A204.1 (cell line): ENCODE data around the gene KCTD3.

Source experiments
- FAIRE-seq: peaks from 2 replicates; lab custom pipeline; 2012; peaks lifted over from hg19 to GRCh38; lab: Jason Lieb, UNC

Gene KCTD3

GRCh38 chr1:215660259-215660658 is 93.2 kb downstream of the KCTD3 start:
- FAIRE-seq = no peak

- no peak for FAIRE-seq
Observed at GRCh38 chr1:215661033-215661432, 93.9 kb downstream of the KCTD3 start.

GRCh38 chr1:215665215-215665614 is 98.1 kb downstream of the KCTD3 start:
- no peak for FAIRE-seq

GRCh38 chr1:215667761-215668160 is 100.7 kb downstream of the KCTD3 start:
- FAIRE-seq = no peak

- no peak for FAIRE-seq
Observed at GRCh38 chr1:215669806-215670491, 102.8 kb downstream of the KCTD3 start.
